H1 (cell line): Measurements from ENCODE around the gene SLC38A1. TPM values are rescaled to one million over a fixed set of nuclear protein-coding genes. Genes with fewer than 3 reads are reported as not detected.

Experiments used
- CTCF ChIA-PET: fragments of 300-600 bp; sonication (Branson Sonifier 250); formaldehyde crosslinking; loops from one replicate; lab custom pipeline; 2021; ENCODE audit not compliant: partially characterized antibody; lab: Charles Lee
- POLR2A ChIA-PET: fragments of 300-600 bp; sonication (Branson Sonifier 250); formaldehyde crosslinking; loops from one replicate; lab custom pipeline; 2021; ENCODE audit warnings: inconsistent platforms; ENCODE audit not compliant: partially characterized antibody; lab: Charles Lee
- DNase-seq, 2 experiments: peaks; one replicate each; pipeline versions ENCODE4 v3.0.0 to v3.0.0-alpha.2; 2010 to 2022; ENCODE audit warnings: low spot score in 2 of 2, low read depth in 1 of 2, mixed read lengths in 1 of 2
- FAIRE-seq: peaks from 2 replicates; lab custom pipeline; 2011; peaks lifted over from hg19 to GRCh38; lab: Jason Lieb, UNC
- H2AFZ ChIP-seq: 2 replicates; pipeline ENCODE4 v1.8.1; 2012; ENCODE audit warnings: low read length, inconsistent platforms
- H2AK5ac ChIP-seq: 2 replicates; pipeline ENCODE4 v1.6.1; 2013; ENCODE audit warnings: low read depth, low read length
- H2BK120ac ChIP-seq: replicated peaks from 2 replicates; pipeline ENCODE3; 2013; ENCODE audit warnings: low read depth, low read length, inconsistent platforms
- H2BK12ac ChIP-seq: 2 replicates; pipeline ENCODE4 v1.6.1; 2013; ENCODE audit warnings: low read depth, low read length
- H2BK15ac ChIP-seq: 2 replicates; pipeline ENCODE4 v1.6.1; 2013; ENCODE audit warnings: low read length
- H2BK20ac ChIP-seq: 2 replicates; pipeline ENCODE4 v1.6.1; 2013; ENCODE audit warnings: low read length
- H2BK5ac ChIP-seq: 2 replicates; pipeline ENCODE4 v1.6.1; 2013; ENCODE audit warnings: low read depth, low read length
- H3K14ac ChIP-seq: 2 replicates; pipeline ENCODE4 v1.6.1; 2013; ENCODE audit warnings: inconsistent platforms; ENCODE audit not compliant: insufficient read length
- H3K18ac ChIP-seq: 2 replicates; pipeline ENCODE4 v1.6.1; 2013; ENCODE audit warnings: low read length; ENCODE audit errors: extremely low read depth
- H3K23ac ChIP-seq: 2 replicates; pipeline ENCODE4 v1.6.1; 2013; ENCODE audit warnings: inconsistent platforms; ENCODE audit not compliant: insufficient read length
- H3K23me2 ChIP-seq: 2 replicates; pipeline ENCODE4 v1.6.1; 2013; ENCODE audit warnings: low read depth, low read length
- H3K27ac ChIP-seq: 2 replicates; pipeline ENCODE4 v1.6.1; 2011; ENCODE audit warnings: low read depth, low read length, inconsistent platforms
- H3K27me3 ChIP-seq, 4 experiments: replicated peaks in 1 of 4; 1 replicate in 1 of 4; 2 replicates in 3 of 4; pipeline versions ENCODE4 v1.6.1 to v1.8.1; 2011 to 2013; ENCODE audit warnings: low read length in 3 of 4, mild to moderate bottlenecking in 3 of 4, inconsistent platforms in 2 of 4, mixed read lengths in 2 of 4, moderate library complexity in 1 of 4; ENCODE audit not compliant: control insufficient read depth in 3 of 4, insufficient read depth in 3 of 4; ENCODE audit errors: extremely low read depth in 1 of 4
- H3K36me3 ChIP-seq, 4 experiments: 2 replicates each; pipeline versions ENCODE4 v1.6.1 to v1.8.1; 2011 to 2013; ENCODE audit warnings: mild to moderate bottlenecking in 4 of 4, low read length in 3 of 4, moderate library complexity in 2 of 4, control low read depth in 1 of 4, inconsistent platforms in 1 of 4; ENCODE audit not compliant: insufficient read depth in 4 of 4, control insufficient read depth in 2 of 4
- H3K4ac ChIP-seq: replicated peaks from 2 replicates; pipeline ENCODE3; 2013; ENCODE audit warnings: low read length, low read depth, mixed read lengths, inconsistent platforms; ENCODE audit not compliant: insufficient read length
- H3K4me1 ChIP-seq, 4 experiments: replicated peaks in 1 of 4; 1 replicate in 1 of 4; 2 replicates in 3 of 4; pipeline versions ENCODE4 v1.6.1 to v1.8.1; 2011 to 2013; ENCODE audit warnings: low read length in 3 of 4, inconsistent platforms in 2 of 4, mixed read lengths in 1 of 4; ENCODE audit not compliant: insufficient read depth in 4 of 4, control insufficient read depth in 3 of 4
- H3K4me2 ChIP-seq, 2 experiments: 2 replicates each; pipeline versions ENCODE4 v1.6.1 to v1.8.1; 2011 to 2013; ENCODE audit warnings: low read depth in 2 of 2, low read length in 2 of 2, control low read depth in 1 of 2, inconsistent platforms in 1 of 2, mild to moderate bottlenecking in 1 of 2; ENCODE audit not compliant: insufficient read depth in 1 of 2
- H3K4me3 ChIP-seq, 4 experiments: fragments of 200-600, 300-600 bp in 1 of 4; sonication (generic), shearing (Covaris generic), sonication (Bioruptor Twin) in 1 of 4; 2 replicates each; pipeline versions ENCODE4 v1.5.1 to v1.8.1; 2011 to 2016; ENCODE audit warnings: low read length in 4 of 4, low read depth in 3 of 4, control low read depth in 2 of 4, inconsistent platforms in 2 of 4, mild to moderate bottlenecking in 2 of 4, mixed read lengths in 1 of 4, moderate library complexity in 1 of 4; ENCODE audit not compliant: insufficient read depth in 2 of 4; ENCODE audit errors: extremely low read depth in 1 of 4
- H3K56ac ChIP-seq: replicated peaks from 2 replicates; pipeline ENCODE3; 2013; ENCODE audit warnings: low read depth, mild to moderate bottlenecking, mixed read lengths, low read length, inconsistent platforms; ENCODE audit not compliant: insufficient read length
- H3K79me1 ChIP-seq: 2 replicates; pipeline ENCODE4 v1.6.1; 2013; ENCODE audit warnings: low read depth, low read length, control low read depth
- H3K79me2 ChIP-seq, 2 experiments: 2 replicates each; pipeline versions ENCODE4 v1.6.1 to v1.8.1; 2012 to 2013; ENCODE audit warnings: low read length in 2 of 2, mild to moderate bottlenecking in 2 of 2, inconsistent platforms in 1 of 2; ENCODE audit not compliant: insufficient read depth in 2 of 2, control insufficient read depth in 1 of 2
- H3K9ac ChIP-seq, 4 experiments: replicated peaks in 1 of 4; 1 replicate in 1 of 4; 2 replicates in 3 of 4; pipeline versions ENCODE4 v1.6.1 to v1.8.1; 2011 to 2013; ENCODE audit warnings: low read depth in 3 of 4, low read length in 3 of 4, control low read depth in 2 of 4, mild to moderate bottlenecking in 2 of 4, moderate library complexity in 2 of 4, inconsistent platforms in 1 of 4; ENCODE audit errors: extremely low read depth in 1 of 4
- H3K9me3 ChIP-seq, 2 experiments: 2 replicates each; pipeline versions ENCODE4 v1.6.1 to v1.8.1; 2012 to 2013; ENCODE audit warnings: mild to moderate bottlenecking in 2 of 2, moderate library complexity in 2 of 2, control low read depth in 1 of 2, inconsistent platforms in 1 of 2, low read depth in 1 of 2, low read length in 1 of 2, mixed read lengths in 1 of 2; ENCODE audit not compliant: insufficient read depth in 2 of 2
- H4K20me1 ChIP-seq, 2 experiments: replicated peaks in 1 of 2; 2 replicates each; pipeline versions ENCODE3 to v1.8.1; 2011 to 2013; ENCODE audit warnings: inconsistent platforms in 2 of 2, low read length in 2 of 2, mild to moderate bottlenecking in 1 of 2; ENCODE audit not compliant: insufficient read depth in 2 of 2, control insufficient read depth in 1 of 2
- H4K5ac ChIP-seq: 2 replicates; pipeline ENCODE4 v1.6.1; 2013; ENCODE audit warnings: low read length, low read depth, mixed read lengths, inconsistent platforms; ENCODE audit not compliant: insufficient read length
- H4K8ac ChIP-seq: 2 replicates; pipeline ENCODE4 v1.8.0; 2013; ENCODE audit warnings: mild to moderate bottlenecking, moderate library complexity, low read length, inconsistent platforms; ENCODE audit not compliant: insufficient read depth; ENCODE audit errors: extremely low read depth
- H4K91ac ChIP-seq: replicated peaks from 2 replicates; pipeline ENCODE3; 2013; ENCODE audit warnings: low read length, mixed read lengths, inconsistent platforms; ENCODE audit not compliant: insufficient read length
- TAF1 ChIP-seq: IDR thresholded peaks from 2 replicates; pipeline ENCODE4 v1.6.1; 2011; ENCODE audit warnings: mild to moderate bottlenecking, low read depth, low read length
- WGBS, 2 experiments: shearing (Covaris generic) in 1 of 2; methylation state at CpG; one replicate each; pipeline versions ENCODE4 v1.1.6 to v1.1.7; 2013 to 2015; ENCODE audit warnings: low lambda C conversion rate in 2 of 2, mixed read lengths in 2 of 2, inconsistent platforms in 1 of 2, low coverage in 1 of 2, missing lambda C conversion rate in 1 of 2; ENCODE audit not compliant: insufficient replicate concordance in 2 of 2, insufficient coverage in 1 of 2, insufficient read length in 1 of 2; ENCODE audit errors: extremely low coverage in 1 of 2, missing lambda C conversion rate in 1 of 2; 5-methylcytosine and 5-hydroxymethylcytosine counted together
- polyA plus RNA-seq, 7 experiments: library from polyadenylated mRNA; depleted of rRNA in 3 of 7; stranded (reverse) in 5 of 7; unstranded in 2 of 7; fragments of >200 nt in 5 of 7; fragments of 200-250 nt in 2 of 7; gene quantifications; 1 replicate in 5 of 7; 2 replicates in 1 of 7; 4 replicates in 1 of 7; pipeline versions ENCODE4 v1.2.1 to v1.2.3, GENCODE V29; 2011 to 2013; ENCODE audit warnings: missing spikeins in 2 of 7, mixed read lengths in 2 of 7
- total RNA-seq: library from RNA; stranded (reverse); fragmentation: NEBNext Ultra II Directional; extraction: Animal tissue kit (Norgen Biotek cat#: 25700); gene quantifications from 2 replicates; pipeline ENCODE4 v1.2.1, GENCODE V29; 2021

Gene SLC38A1
- total and polyA plus RNA-seq, 2 of the 8 experiments (the other 6 are each of a cell fraction or from before 2014, with no cell fraction given), result 83.4 to 242 TPM

DNA sequence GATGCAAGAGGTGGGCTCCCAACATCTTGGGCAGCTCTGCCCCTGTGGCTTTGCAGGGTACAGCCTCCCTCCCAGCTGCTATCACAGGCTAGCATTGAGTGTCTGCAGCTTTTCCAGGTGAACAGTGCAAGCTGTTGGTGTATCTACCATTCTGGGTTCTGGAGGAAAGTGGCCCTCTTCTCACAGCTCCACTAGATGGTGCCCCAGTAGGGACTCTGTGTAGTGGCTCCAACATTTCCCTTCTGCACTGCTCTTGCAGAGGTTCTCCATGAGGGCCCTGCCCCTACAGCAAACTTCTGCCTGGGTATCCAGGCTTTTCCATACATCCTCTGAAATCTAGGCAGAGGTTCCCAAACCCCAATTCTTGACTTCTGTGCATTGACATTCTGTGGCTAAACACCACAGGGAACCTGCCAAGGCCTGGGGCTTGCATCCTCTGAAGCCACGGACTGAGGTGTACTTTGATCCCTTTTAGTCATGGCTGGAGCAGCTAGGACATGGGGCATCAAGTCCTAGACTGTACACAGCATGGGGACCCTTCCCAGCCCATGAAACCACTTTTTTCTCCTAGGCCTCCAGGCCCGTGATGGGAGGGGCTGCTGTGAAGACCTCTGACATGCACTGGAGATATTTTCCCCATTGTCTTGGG, 24.0 kb upstream of the SLC38A1 start:
- Histone ChIP-seq H4K5ac (no peak overlapping the region), H4K20me1 (no peaks in the 10 kb centered on the region), H3K9ac (no peak overlapping the region), H4K91ac (no peak overlapping the region), H3K4me1 (no peaks in the 10 kb centered on the region), H3K79me1 (no peaks in the 10 kb centered on the region), H3K23ac (no peak overlapping the region), H2BK5ac (no peak overlapping the region), H2BK15ac (no peak overlapping the region), H3K27me3 (no peaks in the 10 kb centered on the region), H2BK12ac (no peak overlapping the region), H3K14ac (no peak overlapping the region), H3K56ac (no peak overlapping the region), H4K8ac (no peak overlapping the region), H2BK20ac (no peak overlapping the region), H3K9me3 (peaks cover 2 to 11% of the 10 kb centered on the region in 2 experiments; a peak in 3 of 4 replicates), H3K4me3 (no peak overlapping the region), H3K23me2 (no peaks in the 10 kb centered on the region), H3K4ac (no peak overlapping the region), H2AFZ (no peak overlapping the region), H3K4me2 (no peak overlapping the region), H2AK5ac (no peak overlapping the region), H3K18ac (no peak overlapping the region), H2BK120ac (no peak overlapping the region), H3K36me3 (no peaks in the 10 kb centered on the region), H3K27ac (no peak overlapping the region), H3K79me2 (no peaks in the 10 kb centered on the region)
- FAIRE-seq, result no peak
- WGBS, 2 experiments, result 89% methylated on average over 2 of the region's 2 CpGs; no CpG with 5 or more reads in 1 of the 2 experiments
- DNase-seq, result no peak
- POLR2A ChIA-PET, result interaction anchor here (0.9 to 2.3 kb wide), 3 partner anchors 12 to 31 kb away, joined by 3 to 8 read pairs (median 3); partner anchors contain the start of gene SLC38A1
- CTCF ChIA-PET, result interaction anchor here (1.0 to 2.5 kb wide), 3 partner anchors 9 to 11 kb away, joined by 3 to 7 read pairs (median 3); no protein-coding TSS in a partner anchor
- TF ChIP-seq TAF1, result no peak
